Forelimb muscle (tissue), 1 donor: ENCODE data around the gene NSUN4. TPM values are rescaled to one million over a fixed set of nuclear protein-coding genes. Genes with fewer than 3 reads are reported as not detected.
"Not testable (repeated sequence)": the region's sequence is repeated elsewhere in the genome, so short reads cannot be mapped to it uniquely, and the experiment has no call there.

ENCODE experiments used
- DNase-seq: peaks from one replicate; pipeline ENCODE4 v3.0.0-alpha.2; 2013; ENCODE audit warnings: low read depth
- polyA plus RNA-seq: library from polyadenylated mRNA; unstranded; fragments of 120-200 nt; gene quantifications from one replicate; pipeline ENCODE4 v1.2.1, GENCODE V29; 2013; ENCODE audit not compliant: insufficient read length

NSUN4 gene
- polyA plus RNA-seq = 14.3 TPM

DNA sequence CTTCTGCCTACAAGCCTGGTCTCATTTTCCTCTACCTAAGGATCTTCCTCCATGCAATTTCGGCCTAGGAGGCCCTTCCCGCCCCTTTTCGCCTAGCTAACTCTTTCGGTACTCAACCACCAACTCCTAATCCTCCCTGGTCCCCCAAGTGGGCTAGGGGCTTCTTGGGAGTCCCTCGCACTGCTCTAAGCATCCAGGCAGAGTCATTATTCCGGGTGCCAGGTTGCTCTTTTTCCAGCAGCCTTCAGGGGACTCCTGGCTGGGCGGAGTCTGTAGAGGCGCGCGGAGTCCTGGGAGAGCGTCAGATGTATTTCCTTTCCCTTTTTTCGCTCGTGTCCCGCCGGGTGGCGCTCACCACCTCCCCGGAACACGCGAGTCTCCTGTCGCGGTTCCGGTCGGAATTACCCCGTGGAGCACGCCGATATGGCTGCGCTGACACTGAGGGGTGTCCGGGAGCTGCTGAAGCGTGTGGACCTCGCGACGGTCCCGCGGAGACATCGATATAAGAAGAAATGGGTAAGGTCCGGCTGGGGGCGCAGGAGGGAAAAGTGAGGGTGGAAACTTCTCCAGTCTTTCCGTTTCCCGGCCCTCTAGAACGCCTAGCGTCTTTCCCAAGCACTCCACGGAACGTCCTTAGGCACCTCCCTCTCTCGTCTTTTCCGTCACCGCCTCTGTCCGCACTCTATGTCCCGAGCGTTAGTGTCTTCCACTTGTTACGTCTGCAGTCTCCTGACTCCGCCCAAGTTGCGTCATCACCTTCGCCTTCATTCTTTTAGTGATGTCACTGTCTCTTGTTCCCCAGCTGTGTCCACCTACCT is at the start of gene NSUN4:
Gene NSUN4, plus strand, starts transcription at position 404 of the 818 bp plus-strand sequence. Its CDS starts 20 bp downstream, at position 424.
- DNase-seq = peak; percentile 83

DNA sequence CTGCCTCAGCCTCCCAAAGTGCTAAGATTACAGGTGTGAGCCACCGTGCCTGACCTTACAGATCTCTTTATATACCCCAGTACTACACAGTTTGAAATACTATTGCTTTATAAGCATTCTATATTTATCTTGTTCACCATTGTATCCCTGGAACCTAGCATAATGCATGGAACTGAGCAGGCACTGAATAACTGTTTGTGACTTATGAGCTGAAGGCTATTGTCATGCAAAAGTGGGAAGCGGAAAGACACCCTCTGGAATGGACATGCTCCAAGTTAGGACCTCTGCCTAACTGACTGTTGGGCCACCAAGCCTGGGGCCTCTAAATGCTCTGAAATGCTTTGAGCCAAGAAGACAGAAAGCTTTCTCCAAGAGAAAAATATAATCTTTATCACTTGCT is 45.3 kb upstream of the NSUN4 start:
- no peak for DNase-seq

DNA sequence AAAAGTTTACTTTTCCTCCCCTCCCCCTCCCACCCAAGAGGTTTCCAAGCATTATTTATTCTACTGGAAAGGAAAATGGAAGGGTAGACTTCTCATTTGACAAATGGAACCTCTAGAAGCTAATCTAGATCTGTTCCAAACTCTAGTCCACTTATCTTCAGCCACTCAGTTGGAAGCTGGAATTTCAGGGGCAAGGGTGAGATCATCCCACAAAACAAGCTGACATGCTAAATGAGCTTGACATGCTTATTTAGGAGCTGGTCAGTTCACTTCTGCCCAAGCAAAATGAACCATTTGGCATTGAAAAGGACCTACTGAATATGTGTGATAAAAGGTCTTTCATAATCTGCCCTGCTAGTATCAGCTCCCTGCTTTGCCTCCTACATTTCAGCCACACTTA is 42.2 kb upstream of the NSUN4 start:
- DNase-seq = no peak

DNA sequence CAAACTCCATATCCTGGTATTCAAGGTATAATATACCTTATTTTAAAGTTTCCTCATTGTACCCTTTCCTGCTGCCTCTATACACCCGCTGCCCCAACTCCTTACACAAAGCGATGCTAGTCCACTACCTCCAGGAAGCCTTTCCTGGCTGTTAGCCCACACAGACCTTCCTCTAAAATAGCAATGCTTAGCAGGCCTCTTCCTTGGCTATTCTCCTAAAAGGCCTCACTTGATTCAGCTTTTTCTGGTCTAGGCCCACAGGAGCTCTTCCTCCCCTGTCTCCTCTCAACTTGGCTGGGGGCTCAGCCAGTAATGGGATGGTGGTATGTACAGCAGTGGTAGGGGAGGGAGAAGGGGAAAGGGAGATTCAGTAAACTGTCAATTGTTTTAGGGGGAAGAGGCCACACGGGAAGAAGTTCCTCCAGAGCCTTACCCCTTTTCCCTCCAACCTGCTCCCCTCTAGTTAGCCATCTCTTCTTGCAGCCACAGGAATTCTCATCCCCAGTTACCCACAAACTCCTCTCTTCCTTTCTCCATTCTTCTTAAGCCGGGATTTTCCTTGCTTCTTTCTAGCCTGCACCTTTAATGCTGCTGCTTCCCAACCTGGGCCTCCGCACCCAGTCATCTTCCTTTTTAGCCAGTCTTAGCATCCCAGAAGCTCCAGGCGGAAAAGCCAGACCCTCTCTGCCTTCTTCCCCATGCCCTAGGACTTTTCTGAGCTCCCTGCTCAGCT is 39.8 kb upstream of the NSUN4 start:
- peak; percentile 45 for DNase-seq

DNA sequence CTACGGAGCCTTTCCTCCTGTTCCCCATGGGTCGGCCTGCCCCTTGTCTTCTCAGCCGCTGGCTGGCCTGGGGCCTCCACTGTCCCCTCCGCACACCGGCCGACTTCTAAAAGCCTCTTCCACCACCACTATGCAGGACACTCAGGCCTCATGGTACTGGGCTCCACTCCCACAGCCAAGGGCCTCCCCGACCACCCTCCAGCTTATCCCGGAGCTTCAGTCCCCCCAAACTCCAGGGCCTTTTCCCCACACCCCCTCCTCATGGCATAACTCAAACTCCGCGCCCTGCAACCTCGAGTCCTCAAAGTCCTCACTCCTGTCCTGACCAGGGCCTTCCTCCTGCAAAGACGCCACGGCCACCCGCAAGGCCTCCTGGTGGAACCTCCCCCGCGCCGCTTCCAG is 39.2 kb upstream of the NSUN4 start:
- DNase-seq = no peak

DNA sequence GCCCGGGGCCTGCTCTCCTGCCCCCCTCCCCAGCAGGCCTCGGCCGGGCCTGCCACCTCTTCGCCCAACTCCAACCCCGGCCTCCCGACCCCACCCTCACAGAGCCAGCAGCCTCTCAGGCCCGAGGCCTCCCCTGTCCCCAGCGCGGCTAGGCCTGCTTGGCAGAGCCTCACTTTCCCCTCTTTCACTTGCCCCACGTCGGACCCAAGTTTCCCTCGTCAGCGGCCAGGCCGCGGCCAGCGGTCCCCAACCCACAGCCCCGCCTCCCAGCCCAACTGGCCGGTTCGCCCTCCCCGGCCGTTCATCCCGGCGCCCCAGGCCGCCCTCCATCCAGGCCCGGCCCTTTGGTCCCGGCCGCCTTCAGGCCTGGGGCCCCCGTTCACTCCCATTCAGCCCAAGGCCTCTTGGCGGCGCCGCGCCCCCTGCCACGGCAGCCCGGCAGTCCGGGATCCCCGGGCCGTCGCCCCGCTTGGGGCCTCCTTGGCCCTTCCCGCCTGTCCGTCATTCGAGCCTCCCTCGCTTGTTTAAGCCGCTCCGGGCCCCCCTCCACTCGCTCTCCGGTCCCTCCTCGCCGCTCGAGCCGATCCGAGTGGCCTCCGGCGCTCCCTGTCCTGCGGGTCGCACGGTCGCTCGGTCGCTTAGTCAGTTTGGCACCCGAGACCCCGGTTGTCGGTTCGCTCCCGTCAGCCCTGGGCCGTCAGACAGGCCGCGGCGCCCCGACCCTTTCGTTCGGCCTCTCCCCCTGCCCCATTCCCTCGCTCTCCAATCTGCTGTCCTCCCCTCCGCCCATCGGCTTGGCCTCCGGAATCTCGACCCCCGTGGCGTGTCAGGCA is 38.6 kb upstream of the NSUN4 start:
- DNase-seq = no peak

DNA sequence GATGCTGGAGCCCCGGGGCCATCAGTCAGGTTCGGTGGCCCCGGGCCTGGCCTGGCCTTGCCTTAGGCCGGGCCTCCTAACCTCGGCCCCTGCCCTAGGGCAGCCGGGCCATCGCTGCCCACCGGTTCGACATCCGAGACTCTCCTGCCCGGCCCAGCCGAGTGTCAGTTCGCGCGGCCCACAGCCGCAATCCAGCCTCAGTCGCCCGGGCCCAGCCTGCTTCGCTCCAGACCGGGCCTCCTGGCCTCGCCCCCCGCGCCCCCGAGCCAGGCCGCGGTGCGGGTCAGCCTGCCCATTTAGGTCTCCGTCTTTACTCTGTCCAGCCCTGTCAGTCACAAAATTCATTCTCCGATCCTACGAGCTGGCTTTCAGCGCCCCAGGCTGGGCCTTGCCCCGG is 38.0 kb upstream of the NSUN4 start:
- DNase-seq = no peak

DNA sequence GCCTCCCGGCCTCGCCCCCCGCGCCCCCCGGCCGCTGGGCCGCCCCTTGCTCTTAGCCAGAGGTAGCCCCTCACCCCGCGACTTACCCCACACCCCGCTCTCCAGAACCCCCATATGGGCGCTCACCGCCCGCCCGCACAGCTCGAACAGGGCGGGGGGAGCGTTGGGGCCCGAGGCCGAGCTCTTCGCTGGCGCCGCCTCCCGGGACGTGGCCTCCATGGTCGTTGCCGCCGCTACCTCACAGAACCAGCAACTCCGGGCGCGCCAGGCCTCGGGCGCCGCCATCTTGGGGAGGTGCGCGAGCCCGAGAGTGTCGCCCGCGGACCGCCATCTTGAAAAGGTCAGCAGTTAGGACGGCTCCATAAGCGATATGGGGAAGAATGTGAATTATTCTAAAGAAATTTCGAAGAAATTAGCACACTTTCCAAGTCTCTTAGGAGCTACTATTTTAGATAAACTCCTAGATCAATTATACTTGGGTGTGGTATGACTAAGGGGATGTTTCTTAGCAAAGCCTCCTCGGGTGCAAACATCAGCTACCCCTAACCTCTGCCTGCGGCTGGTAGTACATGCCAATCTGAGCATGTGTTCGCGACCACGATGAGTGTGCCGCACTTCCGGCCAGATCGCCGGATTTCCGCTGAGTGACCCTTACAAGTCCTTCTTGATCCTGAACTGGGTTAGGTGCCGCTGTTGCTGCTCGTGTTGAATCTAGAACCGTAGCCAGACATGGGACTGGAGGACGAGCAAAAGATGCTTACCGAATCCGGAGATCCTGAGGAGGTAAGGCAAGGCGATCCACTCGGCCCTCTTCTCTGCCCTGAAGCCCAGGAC is 37.4 kb upstream of the NSUN4 start, which contains the start of the genes LRRC41 and UQCRH:
Gene LRRC41, minus strand, starts transcription at position 579 of the 834 bp plus-strand sequence. Its CDS starts 294 bp downstream, at position 285.
Gene UQCRH, plus strand, starts transcription at position 661 of the 834 bp plus-strand sequence. Its CDS starts 69 bp downstream, at position 730.
- DNase-seq = peak; percentile 93

DNA sequence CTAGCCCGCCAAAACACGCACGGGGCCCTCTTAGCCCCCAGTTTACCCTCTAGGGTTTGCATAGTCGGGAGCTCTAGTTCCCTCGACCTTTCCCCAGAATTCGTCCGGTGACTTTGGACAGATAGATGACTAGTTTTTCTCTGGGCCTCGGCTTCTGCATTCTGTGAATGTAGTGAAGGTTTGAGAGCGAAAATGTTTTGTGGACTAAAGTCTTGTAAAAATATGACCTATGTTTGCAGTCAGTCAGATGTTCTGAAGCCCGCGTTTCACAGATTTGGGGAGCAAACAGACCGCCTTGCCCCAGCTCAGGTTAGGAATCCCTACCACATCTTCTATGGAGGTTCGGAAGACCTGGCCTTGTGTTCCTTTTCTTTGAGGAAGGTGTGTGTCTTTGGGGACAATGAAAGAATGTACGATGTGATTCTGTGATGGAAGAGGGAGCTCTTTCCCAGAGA is 36.7 kb upstream of the NSUN4 start:
- DNase-seq = no peak

DNA sequence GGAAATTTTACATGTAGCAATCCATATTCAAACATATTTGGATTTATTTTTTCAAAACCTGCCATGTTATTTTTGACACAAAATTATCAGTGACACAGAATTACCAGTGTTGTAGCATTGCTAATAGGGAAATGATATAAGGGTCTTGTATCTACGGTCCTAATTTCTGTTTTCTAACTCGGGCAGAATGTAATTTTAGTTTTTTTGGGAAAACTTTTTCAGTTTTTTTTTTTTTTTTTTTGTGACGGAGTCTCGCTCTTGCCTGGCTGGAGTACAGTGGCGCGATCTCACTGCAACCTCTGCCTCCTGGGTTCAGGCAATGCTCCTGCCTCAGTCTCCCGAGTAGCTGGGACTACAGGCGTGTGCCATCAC is 34.5 kb upstream of the NSUN4 start:
- no peak for DNase-seq

DNA sequence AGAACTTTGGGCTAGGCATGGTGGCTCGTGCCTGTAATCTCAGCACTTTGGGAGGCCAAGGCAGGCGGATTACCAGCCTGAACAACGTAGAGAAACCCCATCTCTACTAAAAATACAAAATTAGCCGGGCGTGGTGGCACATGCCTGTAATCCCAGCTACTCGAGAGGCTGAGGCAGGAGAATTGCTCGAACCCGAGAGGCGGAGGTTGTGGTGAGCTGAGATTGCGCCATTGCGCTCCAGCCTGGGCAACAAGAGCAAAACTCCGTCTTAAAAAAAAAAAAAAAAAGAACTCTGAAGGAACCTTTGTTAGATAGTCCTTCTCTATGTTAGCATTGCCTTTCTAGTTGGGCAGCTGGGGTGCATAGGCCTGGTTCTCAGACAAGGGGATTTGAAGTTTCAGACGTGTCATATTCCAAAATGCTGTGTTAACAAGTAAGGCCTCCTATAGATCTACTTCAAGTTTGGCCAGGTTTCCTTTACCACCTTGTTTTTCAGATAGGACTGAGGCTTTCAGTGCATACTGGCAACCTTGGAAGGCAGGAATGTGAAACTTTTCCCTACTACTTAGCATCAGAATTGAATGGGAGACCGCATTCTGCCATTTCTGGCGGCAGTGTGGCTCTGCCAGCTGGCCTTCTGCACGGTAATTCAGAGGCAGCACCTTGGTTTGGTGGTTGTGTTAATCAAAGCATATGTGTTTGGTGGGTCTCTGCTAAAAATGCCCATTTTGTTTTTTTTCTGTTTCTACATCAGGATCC is 31.0 kb upstream of the NSUN4 start:
- DNase-seq = no peak

DNA sequence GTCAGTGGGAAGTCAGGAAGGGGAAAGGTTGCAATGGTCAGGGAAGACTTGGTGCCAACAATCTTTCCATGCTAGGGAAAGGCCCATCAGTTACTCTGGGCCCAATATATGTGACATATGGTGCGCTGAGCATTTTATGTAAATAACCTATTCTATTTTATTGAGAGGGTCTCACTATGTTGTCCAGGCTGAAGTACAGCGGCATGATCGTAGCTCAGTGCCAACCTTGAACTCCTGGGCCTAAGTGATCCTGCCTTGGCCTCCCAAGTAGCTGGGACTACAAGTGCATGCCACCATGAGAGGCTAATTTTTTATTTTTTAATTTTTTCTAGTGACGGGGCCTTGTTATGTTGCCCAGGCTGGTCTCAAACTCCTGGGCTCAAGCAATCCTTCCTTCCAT is 30.3 kb upstream of the NSUN4 start:
- DNase-seq = no peak

DNA sequence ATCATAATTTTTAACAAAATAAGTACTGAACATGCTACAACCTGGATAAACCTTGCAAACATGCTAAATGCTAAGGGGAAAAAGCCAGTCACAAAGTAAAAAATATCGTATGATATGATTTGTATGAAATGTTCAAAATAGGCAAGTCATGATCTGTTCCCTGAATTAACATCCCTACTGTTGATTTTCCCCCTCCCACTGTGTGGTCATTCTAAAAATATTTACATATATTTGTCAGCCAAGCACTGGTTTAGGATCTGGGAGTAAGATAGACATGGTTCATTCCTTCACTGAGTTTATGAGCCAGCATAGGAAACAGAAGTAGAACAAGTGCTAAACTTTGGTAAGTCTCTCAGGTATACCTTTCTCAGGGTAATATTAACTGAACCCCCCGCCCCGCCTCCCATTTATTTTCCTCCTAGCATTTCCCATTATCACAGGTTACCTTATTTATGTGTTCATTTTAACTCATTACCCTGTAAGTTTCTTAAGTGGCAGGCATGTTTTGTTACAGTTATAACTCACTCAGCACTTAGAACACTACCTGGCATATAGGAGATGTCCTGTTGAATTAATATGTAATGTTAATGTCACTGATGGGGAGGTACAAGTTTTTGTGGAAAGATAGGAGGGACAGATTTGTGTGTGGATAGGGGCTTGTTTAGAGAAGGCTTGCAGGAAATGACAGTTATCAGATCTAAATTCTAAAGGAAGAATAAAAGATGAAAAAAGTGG is 24.8 kb upstream of the NSUN4 start:
- DNase-seq = no peak

DNA sequence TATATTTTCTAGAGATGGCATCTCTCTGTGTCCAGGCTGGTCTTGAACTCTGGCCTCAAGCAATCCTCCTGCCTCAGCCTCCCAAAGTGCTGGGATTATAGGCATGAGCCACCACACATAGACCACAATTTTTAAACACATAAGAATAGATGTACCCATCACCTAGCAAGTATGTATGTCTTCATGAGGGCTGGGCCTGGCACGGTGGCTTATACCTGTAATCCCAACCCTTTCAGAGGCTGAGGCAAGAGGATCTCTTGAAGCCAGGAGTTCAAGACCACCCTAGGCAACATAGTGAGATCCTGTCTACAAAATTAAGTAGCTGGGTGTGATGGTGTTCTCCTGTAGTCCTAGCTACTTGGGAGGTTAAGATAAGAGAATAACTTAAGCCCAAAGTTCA is 23.3 kb upstream of the NSUN4 start:
- DNase-seq = no peak

DNA sequence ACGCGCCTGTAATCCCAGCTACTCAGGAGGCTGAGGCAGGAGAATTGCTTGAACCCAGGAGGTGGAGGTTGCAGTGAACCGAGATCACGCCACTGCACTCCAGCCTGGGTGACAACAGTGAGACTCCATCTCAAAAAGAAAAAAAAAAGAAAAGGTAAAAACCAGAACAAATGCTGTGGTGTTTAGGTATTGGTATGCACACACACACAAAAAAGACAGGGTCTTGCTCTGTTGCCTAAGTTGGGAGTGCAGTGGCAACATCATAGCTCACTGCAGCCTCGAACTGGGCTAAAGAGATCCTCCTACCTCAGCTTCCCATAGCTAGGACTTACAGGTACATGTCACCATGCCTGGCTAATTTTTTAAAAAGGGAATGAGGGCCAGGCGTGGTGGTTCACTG is 21.3 kb upstream of the NSUN4 start:
- DNase-seq = not testable (repeated sequence)

DNA sequence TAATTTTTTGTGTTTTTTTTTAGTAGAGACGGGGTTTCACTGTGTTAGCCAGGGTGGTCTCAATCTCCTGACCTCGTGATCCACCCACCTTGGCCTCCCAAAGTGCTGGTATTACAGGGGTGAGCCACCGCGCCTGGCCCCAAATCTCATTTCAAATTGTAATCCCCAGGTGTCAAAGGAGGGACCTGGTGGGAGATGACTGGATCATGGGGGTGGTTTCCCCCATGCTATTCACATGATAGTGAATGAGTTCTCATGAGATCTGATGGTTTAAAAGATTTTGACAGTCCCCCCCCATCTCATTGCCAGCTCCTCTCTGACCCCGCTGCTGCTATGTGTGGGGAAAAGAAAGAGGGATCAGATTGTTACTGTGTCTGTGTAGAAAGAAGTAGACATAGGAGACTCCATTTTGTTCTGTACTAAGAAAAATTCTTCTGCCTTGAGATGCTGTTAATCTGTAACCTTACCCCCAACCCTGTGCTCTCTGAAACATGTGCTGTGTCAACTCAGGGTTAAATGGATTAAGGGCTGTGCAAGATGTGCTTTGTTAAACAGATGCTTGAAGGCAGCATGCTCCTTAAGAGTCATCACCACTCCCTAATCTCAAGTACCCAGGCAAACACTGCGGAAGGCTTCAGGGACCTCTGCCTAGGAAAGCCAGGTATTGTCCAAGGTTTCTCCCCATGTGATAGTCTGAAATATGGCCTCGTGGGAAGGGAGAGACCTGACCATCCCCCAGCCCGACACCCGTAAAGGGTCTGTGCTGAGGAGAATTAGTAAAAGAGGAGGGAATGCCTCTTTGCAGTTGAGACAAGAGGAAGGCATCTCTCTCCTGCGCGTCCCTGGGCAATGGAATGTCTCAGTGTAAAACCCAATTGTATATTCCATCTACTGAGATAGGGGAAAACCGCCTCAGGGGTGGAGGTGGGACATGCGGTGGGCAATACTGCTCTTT is 20.4 kb upstream of the NSUN4 start:
- DNase-seq = not testable (repeated sequence)

DNA sequence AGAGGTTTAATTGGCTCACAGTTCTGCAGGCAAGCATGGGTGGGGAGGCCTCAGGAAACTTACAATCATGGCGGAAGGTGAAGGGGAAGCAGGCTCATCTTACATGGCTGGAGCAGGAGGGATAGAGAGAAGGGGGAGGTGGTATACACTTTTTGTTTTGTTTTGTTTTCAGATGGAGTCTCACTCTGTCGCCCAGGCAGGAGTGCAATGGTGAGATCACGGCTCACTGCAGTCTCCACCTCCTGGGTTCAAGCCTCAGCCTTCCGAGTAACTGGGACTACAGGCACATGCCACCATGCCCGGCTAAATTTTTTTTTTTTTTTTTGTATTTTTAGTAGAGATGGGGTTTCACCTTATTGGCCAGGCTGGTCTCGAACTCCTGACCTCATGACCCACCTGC is 18.4 kb upstream of the NSUN4 start:
- DNase-seq = not testable (repeated sequence)
